Activated CD4-positive, alpha-beta memory T cell treated with anti-CD3 and anti-CD28 coated beads for 36 hours (primary cell): Measurements from ENCODE around the gene GRM8. TPM values are rescaled to one million over a fixed set of nuclear protein-coding genes. Genes with fewer than 3 reads are reported as not detected.
"Not testable (repeated sequence)": the region's sequence is repeated elsewhere in the genome, so short reads cannot be mapped to it uniquely, and the experiment has no call there.

Source experiments
- CTCF ChIA-PET: fragments of 350-600 bp; sonication (Branson Sonifier 250); formaldehyde crosslinking; loops from one replicate; lab custom pipeline; 2021; ENCODE audit warnings: antibody characterized with exemption, inconsistent platforms; lab: Charles Lee
- POLR2A ChIA-PET: fragments of 350-600 bp; sonication (Branson Sonifier 250); formaldehyde crosslinking; loops from one replicate; lab custom pipeline; 2021; ENCODE audit warnings: antibody characterized with exemption; lab: Charles Lee
- DNase-seq: peaks from one replicate; pipeline ENCODE4 v3.0.0-alpha.2; 2020
- H3K27ac Mint-ChIP-seq: one replicate; pipeline ENCODE4 v1.8.0; 2021; ENCODE audit warnings: mixed read lengths
- H3K27me3 Mint-ChIP-seq: one replicate; pipeline ENCODE4 v1.8.0; 2021; ENCODE audit warnings: mixed read lengths
- H3K36me3 Mint-ChIP-seq: one replicate; pipeline ENCODE4 v1.8.0; 2021; ENCODE audit warnings: mixed read lengths
- H3K4me1 Mint-ChIP-seq: one replicate; pipeline ENCODE4 v1.8.0; 2021; ENCODE audit warnings: low read depth, mixed read lengths
- H3K4me3 Mint-ChIP-seq: one replicate; pipeline ENCODE4 v1.8.0; 2021; ENCODE audit warnings: mild to moderate bottlenecking, mixed read lengths
- H3K9me3 Mint-ChIP-seq: one replicate; pipeline ENCODE4 v1.8.0; 2021; ENCODE audit warnings: mixed read lengths
- intact Hi-C: fragments of 100-400 bp; cut with micrococcal nuclease; formaldehyde crosslinking; loops from one replicate; pipeline ENCODE4 v1.15.1; 2023
- total RNA-seq, 2 experiments: library from RNA; stranded (reverse); gene quantifications; one replicate each; pipeline ENCODE4 v1.2.3, GENCODE V29; 2021

Gene GRM8
- total RNA-seq, 2 experiments from 2014 or later: not detected

DNA sequence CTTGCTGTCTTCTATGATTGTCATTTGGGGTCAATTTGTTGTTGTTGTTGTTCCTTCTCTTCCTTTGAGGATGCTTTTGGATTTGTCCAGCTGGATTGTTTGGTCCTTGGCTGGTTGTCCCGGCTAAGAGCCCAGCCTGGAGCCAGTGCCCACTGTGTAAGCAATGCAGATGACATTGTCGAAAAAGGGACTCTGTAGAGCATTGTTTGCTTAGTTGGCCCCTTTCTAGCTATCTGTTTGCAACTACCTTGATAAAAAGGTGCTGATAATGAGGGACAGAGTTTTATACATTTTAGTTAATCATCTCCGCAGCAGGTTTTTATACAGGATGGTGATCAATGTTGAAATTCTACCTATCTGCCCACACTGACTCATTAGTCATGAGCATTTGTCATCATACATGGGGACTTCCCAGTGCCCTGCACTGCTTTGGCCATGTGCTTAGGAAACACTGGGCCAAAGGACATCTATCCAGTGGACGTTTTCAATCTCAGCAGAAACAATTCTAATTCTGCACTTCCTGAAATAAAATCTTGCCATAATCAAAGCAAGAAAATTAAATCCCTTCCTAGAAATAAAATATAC is 311.9 kb downstream of the GRM8 start:
- no peaks in the 10 kb centered on the region for H3K9me3 Mint-ChIP-seq
- CTCF ChIA-PET: no interaction called here

DNA sequence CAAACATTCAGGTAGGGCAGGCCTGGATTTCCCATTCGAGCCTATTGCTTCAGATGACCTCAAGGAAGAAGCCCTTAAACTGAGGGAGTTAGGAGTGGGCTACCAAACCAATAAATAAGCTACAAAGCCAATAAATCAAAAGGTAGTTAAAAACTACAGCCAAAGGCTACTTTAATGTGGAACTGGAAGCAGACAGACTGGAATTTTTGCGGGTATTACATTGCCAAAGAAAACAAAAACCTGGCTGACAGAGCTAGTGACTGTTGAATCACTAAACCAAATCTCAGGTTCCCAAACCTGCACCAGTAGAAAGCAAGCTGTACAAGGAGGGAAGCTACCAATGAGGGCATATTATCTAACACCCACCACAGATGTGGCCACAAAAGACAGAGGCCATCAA is 315.6 kb downstream of the GRM8 start:
- POLR2A ChIA-PET: no interaction called here
- Mint-ChIP-seq H3K4me3 (no peak overlapping the region), H3K27me3 (no peaks in the 10 kb centered on the region), H3K36me3 (no peaks in the 10 kb centered on the region), H3K27ac (no peak overlapping the region), H3K9me3 (no peaks in the 10 kb centered on the region), H3K4me1 (no peaks in the 10 kb centered on the region)
- no peak for DNase-seq
- intact Hi-C loops: no loop called here
- CTCF ChIA-PET: no interaction called here

More for the DNA sequence above, 311.9 kb downstream of the GRM8 start:
- no peak for DNase-seq
- Mint-ChIP-seq H3K27me3 (no peaks in the 10 kb centered on the region), H3K36me3 (no peaks in the 10 kb centered on the region), H3K4me1 (no peaks in the 10 kb centered on the region), H3K4me3 (no peak overlapping the region), H3K27ac (no peak overlapping the region)
- intact Hi-C loops: no loop called here
- POLR2A ChIA-PET: no interaction called here

DNA sequence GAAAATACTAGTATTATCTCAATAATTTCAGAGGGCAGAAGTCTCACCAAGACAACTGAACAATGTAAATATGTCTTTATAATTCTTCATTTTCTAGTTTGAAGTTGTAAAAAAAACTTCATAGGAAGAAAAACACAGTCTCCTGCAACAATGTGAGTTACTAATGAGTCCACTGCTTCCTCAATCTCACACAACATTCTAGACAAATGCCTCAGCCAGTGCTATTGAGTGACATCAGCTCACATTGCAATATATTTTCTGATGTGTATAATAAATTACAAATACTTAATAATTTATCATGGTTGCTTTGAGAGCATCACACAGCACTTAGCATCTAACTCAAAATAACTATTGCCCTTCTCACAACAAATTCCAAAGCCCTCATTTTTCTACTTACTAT is 321.2 kb downstream of the GRM8 start:
- intact Hi-C loops: no loop called here
- no peak overlapping the region for H3K27ac Mint-ChIP-seq
- H3K9me3 Mint-ChIP-seq: no peaks in the 10 kb centered on the region
- H3K27me3 Mint-ChIP-seq: peaks cover 2% of the 10 kb centered on the region
- no peak overlapping the region for H3K4me3 Mint-ChIP-seq
- no peak for DNase-seq
- no peaks in the 10 kb centered on the region for H3K36me3 Mint-ChIP-seq
- ChIA-PET POLR2A (no interaction called here), CTCF (no interaction called here)
- H3K4me1 Mint-ChIP-seq: no peaks in the 10 kb centered on the region

DNA sequence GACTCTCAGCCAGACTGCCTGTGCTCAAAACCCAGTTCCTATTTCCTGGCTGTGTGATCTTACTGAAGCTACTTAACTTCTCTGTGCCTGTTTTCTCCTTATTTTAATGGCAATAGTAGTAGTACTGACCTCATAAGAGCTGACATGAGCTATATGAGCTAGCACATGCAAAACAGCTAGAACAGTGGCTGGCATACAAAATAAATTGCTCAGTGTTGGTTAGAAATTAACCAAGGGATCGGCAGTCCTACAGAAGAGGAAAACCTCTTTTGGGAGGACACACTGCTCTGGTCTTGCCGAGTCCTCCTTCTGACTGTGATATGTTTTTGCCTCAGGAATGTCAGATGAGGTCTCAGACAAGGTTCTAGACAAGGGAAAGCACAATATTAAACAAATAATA is 322.6 kb downstream of the GRM8 start:
- intact Hi-C loops: no loop called here
- ChIA-PET CTCF (no interaction called here), POLR2A (no interaction called here)
- no peak overlapping the region for H3K4me3 Mint-ChIP-seq
- peaks cover 2% of the 10 kb centered on the region for H3K27me3 Mint-ChIP-seq
- H3K9me3 Mint-ChIP-seq: no peaks in the 10 kb centered on the region
- no peak overlapping the region for H3K27ac Mint-ChIP-seq
- H3K36me3 Mint-ChIP-seq: no peaks in the 10 kb centered on the region
- DNase-seq: no peak
- H3K4me1 Mint-ChIP-seq: no peaks in the 10 kb centered on the region

DNA sequence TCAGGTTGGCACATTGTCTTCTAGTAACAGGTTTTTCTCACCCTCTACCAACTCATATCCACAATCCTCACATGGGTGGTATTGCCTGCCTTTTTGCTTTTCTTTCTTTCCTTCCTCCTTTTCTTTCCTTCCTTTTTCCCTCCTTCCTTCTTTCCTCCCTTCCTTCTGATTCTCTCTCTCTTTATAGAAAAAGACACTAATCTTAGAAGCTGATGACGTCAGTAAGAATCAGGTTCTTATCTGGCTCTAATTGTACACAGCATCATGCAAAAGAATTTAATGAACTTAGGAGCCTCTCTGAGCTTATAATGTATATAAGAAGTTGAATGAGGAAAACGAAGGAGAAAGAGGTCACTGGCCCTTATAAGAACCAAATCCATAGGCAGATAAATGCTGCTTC is 328.3 kb downstream of the GRM8 start:
- no peaks in the 10 kb centered on the region for H3K4me1 Mint-ChIP-seq
- no peak for DNase-seq
- POLR2A ChIA-PET: no interaction called here

DNA sequence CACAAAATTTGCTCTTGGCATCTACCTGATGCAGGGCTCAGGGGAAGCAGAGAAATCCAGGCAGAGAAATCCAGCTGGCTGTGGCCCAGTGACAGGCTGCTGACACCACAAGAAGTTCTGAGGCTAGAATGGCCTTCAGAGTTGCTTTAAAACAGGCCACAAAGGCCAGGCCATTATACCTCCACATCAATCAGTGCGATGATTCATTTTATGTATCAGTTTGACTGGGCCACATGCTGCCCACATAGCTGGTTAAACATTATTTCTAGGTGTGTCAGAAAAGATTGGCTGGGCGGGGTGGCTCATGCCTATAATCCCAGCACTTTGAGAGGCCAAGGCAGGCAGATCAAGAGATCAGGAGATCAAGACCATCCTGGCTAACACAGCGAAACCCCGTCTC is 341.1 kb downstream of the GRM8 start:
- DNase-seq, H3K4me1 Mint-ChIP-seq, POLR2A ChIA-PET, H3K27ac Mint-ChIP-seq, H3K4me3 Mint-ChIP-seq, H3K36me3 Mint-ChIP-seq, CTCF ChIA-PET, H3K27me3 Mint-ChIP-seq, H3K9me3 Mint-ChIP-seq, intact Hi-C loops: not testable (repeated sequence)

More for the DNA sequence above, 328.3 kb downstream of the GRM8 start:
- CTCF ChIA-PET: no interaction called here
- no peaks in the 10 kb centered on the region for H3K9me3 Mint-ChIP-seq
- no peak overlapping the region for H3K27ac Mint-ChIP-seq
- intact Hi-C loops: no loop called here
- peaks cover 2% of the 10 kb centered on the region for H3K27me3 Mint-ChIP-seq
- no peaks in the 10 kb centered on the region for H3K36me3 Mint-ChIP-seq
- H3K4me3 Mint-ChIP-seq: no peak overlapping the region

DNA sequence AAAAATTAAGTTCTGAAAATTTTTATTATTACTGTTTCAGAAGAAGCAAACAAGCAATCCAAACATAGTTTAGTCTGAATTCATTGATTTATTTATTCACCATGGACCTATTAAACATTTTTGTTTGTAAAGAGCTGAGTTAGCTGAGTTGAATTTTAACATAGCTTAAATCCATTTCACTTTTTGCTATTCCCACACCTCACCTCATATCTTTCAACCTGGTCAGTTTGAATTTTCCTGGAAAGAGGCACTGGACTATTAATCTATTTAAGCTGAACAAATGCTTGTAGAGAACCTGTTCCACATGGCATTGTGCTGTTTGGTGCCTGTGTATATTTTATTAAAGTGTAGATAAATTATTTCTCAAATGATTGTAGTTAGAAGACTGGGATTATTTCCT is 344.2 kb downstream of the GRM8 start:
- intact Hi-C loops, H3K27ac Mint-ChIP-seq, POLR2A ChIA-PET, H3K9me3 Mint-ChIP-seq, H3K4me3 Mint-ChIP-seq, CTCF ChIA-PET, H3K4me1 Mint-ChIP-seq, H3K36me3 Mint-ChIP-seq, H3K27me3 Mint-ChIP-seq, DNase-seq: not testable (repeated sequence)

DNA sequence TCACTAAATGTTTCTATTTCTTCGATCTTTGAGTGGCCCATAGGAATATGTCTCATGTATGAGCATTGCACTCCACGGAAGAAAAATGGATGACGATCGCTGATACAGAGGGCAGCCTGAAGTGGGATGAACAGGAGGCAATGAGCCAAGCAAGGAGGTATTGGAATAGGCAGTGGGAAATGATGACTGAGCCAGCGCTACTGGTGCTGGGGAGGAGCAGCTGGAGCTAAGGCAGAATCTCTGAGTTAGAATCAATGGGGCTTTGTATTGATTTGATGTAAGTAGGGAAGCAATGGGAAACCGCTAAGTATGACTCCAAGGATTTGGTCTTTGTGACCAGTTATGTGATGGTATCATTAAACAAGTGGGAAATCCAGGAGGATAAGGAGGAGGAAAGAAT is 345.1 kb downstream of the GRM8 start:
- CTCF ChIA-PET, H3K9me3 Mint-ChIP-seq, H3K27me3 Mint-ChIP-seq, H3K4me3 Mint-ChIP-seq, H3K36me3 Mint-ChIP-seq, POLR2A ChIA-PET, H3K27ac Mint-ChIP-seq, DNase-seq, H3K4me1 Mint-ChIP-seq, intact Hi-C loops: not testable (repeated sequence)

DNA sequence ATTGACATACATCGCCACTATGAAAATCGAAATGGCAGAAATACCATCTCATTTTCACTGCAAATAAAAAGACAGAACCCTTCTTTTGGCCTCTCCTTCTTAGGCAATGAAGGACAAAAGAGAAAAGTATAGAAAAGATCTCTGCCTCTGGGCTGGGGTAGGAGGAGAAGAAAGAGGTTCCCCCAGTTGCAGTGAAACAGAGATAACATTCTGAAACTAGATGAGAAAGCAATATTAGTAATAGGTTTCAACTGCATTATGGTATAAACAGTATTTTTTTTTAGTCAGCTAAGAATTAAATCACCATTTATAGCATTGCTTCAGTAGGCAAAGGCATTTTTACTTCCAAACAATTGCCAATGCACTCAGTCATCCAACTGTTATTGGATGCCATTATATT is 347.5 kb downstream of the GRM8 start:
- intact Hi-C loops, H3K4me1 Mint-ChIP-seq, H3K27me3 Mint-ChIP-seq, DNase-seq, POLR2A ChIA-PET, H3K27ac Mint-ChIP-seq, CTCF ChIA-PET, H3K9me3 Mint-ChIP-seq, H3K4me3 Mint-ChIP-seq, H3K36me3 Mint-ChIP-seq: not testable (repeated sequence)

DNA sequence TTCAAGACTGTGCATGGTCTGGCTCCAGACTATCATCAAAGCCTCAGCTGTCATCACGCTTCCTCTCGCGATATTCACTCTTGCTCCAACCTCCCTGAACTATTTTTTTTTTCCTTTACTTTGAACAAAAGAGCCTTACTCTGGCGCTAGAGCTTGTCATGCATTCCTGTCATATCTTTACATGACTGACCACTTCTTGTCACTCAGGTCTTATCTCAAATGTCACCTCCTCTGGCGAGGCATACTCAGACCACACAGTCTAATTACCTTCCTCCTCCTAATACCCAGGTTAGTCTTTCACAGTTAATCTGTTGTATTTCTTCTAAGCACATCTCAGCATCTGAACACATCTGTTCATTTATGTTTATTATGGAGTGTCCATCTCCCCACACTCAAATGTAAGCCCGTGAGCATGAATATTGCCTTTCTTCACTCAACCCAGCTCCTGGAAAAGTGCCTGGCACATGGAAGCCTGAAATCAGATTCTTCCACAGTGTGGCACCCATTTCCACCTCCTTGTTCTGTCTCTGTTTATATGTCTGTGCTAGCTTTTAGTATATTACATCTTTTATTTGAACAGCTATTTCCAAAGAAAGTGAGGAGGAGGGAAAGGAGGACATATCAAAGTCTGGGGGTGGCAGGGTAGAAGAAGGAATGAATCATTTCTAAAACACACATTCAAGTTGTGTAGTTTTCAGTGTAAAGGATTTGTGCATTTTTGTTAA is 351.5 kb downstream of the GRM8 start:
- intact Hi-C loops, H3K9me3 Mint-ChIP-seq, H3K36me3 Mint-ChIP-seq, DNase-seq, CTCF ChIA-PET, H3K4me1 Mint-ChIP-seq, H3K27ac Mint-ChIP-seq, H3K4me3 Mint-ChIP-seq, POLR2A ChIA-PET: not testable (repeated sequence)
- H3K27me3 Mint-ChIP-seq: peaks cover 13% of the 10 kb centered on the region

DNA sequence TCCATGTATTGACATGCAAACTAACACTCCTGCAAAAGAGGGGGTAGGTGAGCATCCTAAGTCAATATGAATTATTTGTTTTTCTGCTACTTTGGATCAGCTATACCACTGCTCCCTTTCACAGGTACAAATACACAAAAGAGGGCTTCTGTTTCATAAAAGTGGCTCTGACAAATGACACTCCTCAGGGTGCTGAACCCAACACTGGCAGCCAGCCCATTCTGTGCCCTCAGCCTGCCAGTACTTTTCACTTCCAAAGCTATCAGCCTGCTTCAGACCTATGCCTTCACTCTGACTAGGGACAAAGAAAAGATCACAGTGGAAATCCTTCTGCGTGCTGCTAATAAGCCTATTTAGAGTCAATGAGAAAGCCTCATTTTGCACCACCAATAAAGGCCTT is 364.8 kb downstream of the GRM8 start:
- H3K4me3 Mint-ChIP-seq, H3K27ac Mint-ChIP-seq, DNase-seq, H3K9me3 Mint-ChIP-seq, POLR2A ChIA-PET, intact Hi-C loops, H3K36me3 Mint-ChIP-seq, H3K4me1 Mint-ChIP-seq, CTCF ChIA-PET, H3K27me3 Mint-ChIP-seq: not testable (repeated sequence)

DNA sequence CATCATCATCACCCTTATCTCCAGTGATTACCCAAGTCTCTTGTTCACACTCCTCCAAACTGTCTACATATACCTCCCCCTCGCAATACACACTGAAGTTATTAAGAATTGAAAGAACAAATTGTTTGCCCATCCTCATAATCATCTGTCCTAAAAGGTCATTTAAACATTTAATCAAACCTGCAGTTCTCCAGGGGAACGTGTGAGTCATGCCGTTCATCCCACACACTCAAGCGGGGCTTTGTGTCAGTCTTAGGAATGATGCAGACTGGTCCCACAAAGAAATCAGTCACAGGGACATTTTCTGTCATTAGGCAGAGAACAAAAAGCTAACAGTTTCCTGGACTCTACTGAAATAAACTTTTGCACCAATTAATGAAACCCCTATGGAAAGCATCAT is 365.2 kb downstream of the GRM8 start:
- H3K27me3 Mint-ChIP-seq, CTCF ChIA-PET, POLR2A ChIA-PET, DNase-seq, H3K36me3 Mint-ChIP-seq, H3K4me1 Mint-ChIP-seq, H3K27ac Mint-ChIP-seq, H3K9me3 Mint-ChIP-seq, H3K4me3 Mint-ChIP-seq, intact Hi-C loops: not testable (repeated sequence)

DNA sequence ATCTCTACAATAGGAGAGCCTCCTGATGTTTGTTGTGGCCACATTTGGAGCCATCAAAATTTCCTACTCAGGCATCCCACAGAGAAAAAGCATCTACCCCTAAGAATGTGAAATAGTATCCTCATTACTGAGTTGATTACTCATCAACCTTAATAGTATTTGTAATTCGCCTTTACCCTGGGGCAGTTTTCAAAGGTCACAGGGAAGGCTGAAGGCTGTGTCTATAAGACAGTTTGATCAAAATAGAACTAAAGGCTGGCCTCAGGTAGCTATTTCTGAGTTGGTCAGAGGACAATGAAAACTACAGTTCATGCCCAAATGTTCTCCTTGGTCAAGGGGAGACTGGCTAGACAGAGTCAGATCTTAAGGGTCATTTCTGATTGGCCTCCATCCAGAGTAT is 370.0 kb downstream of the GRM8 start:
- CTCF ChIA-PET, H3K4me1 Mint-ChIP-seq: not testable (repeated sequence)

More for the DNA sequence above, 370.0 kb downstream of the GRM8 start:
- DNase-seq, H3K36me3 Mint-ChIP-seq, intact Hi-C loops, POLR2A ChIA-PET, H3K9me3 Mint-ChIP-seq, H3K27me3 Mint-ChIP-seq, H3K27ac Mint-ChIP-seq, H3K4me3 Mint-ChIP-seq: not testable (repeated sequence)
